OCI-LY7 (cell line): ENCODE measurements around the gene ATP5PD.
"Not testable (repeated sequence)": the region's sequence is repeated elsewhere in the genome, so short reads cannot be mapped to it uniquely, and the experiment has no call there.

Experiments
- CTCF ChIP-seq: fragments of 200-600 bp; sonication (generic); conservative IDR thresholded peaks from 2 replicates; pipeline ENCODE4 v1.5.1; 2014; ENCODE audit warnings: mild to moderate bottlenecking, antibody characterized with exemption, low read length, moderate library complexity, mixed read lengths
- EZH2phosphoT487 ChIP-seq: fragments of 200-600 bp; sonication (generic); IDR thresholded peaks from 2 replicates; pipeline ENCODE4 v1.6.1; 2018; ENCODE audit warnings: low read depth, borderline replicate concordance, mild to moderate bottlenecking, mixed run types, antibody characterized with exemption, low read length, moderate library complexity, mixed read lengths

- not testable (repeated sequence) for TF ChIP-seq CTCF, EZH2phosphoT487
Observed at GRCh38 chr17:75043789-75044188, 3.0 kb downstream of the ATP5PD start.
